Nephron progenitor cell (in vitro differentiated cells): Measurements from ENCODE around the gene RNF166.

Experiments
- DNase-seq: peaks from one replicate; pipeline ENCODE4 v3.0.0; 2021
- H3K27ac Mint-ChIP-seq: 2 replicates; pipeline ENCODE4 v1.8.0; 2021; ENCODE audit warnings: mild to moderate bottlenecking, moderate library complexity, mixed read lengths
- H3K27me3 Mint-ChIP-seq: 2 replicates; pipeline ENCODE4 v1.8.0; 2021; ENCODE audit warnings: mild to moderate bottlenecking, low read depth, mixed read lengths; ENCODE audit not compliant: poor library complexity
- H3K36me3 Mint-ChIP-seq: 2 replicates; pipeline ENCODE4 v1.8.0; 2021; ENCODE audit warnings: low read depth, mixed read lengths
- H3K4me1 Mint-ChIP-seq: 2 replicates; pipeline ENCODE4 v1.8.0; 2021; ENCODE audit warnings: mixed read lengths
- H3K4me3 Mint-ChIP-seq: 2 replicates; pipeline ENCODE4 v1.8.0; 2021; ENCODE audit warnings: mild to moderate bottlenecking, moderate library complexity, mixed read lengths
- H3K9me3 Mint-ChIP-seq: 2 replicates; pipeline ENCODE4 v1.8.0; 2021; ENCODE audit warnings: mild to moderate bottlenecking, moderate library complexity, mixed read lengths
- CTCF ChIP-seq: fragments of 200-600 bp; sonication (generic); IDR thresholded peaks from 2 replicates; pipeline ENCODE4 v1.5.0; 2021; ENCODE audit warnings: antibody characterized with exemption

Gene RNF166

DNA sequence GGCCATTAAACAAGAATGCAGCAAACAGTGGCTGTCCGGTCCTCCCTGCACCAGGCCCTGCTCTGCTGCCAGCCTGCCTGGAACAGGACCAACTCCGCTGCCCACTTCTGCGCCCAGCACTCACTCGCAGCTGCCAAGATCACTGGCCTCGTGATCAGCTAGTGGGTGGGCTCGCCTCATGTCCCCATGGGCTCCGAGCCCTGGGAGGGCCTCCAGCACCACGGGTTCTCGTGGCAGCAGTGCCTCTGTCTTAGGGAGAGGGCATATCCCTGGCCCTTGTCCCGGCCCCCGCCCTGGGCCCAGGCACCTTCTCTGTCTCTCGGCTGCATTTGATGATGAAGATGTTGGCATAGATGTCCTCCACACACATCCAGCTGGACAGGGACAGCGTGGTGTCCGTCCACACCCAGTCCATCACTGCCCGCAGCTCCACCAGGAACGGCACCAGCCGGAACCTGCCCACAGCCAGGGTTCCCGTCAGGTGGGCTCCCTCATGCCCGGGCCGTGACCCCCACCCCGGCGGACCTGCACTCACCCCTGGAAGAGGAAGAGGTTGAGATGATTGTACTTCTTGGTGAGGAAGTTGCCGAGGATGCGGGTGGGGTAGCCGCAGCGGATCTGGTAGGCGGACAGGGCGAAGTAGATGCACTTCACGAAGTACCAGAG lies 13.2 kb upstream of the RNF166 start:
- no peak overlapping the region for H3K4me3 Mint-ChIP-seq
- H3K36me3 Mint-ChIP-seq, result peaks cover 5% of the 10 kb centered on the region
- H3K27ac Mint-ChIP-seq, result no peak overlapping the region
- TF ChIP-seq CTCF, result no peak
- no peak for DNase-seq
- peaks cover 5% of the 10 kb centered on the region for H3K4me1 Mint-ChIP-seq
- no peaks in the 10 kb centered on the region for H3K27me3 Mint-ChIP-seq
- no peaks in the 10 kb centered on the region for H3K9me3 Mint-ChIP-seq

DNA sequence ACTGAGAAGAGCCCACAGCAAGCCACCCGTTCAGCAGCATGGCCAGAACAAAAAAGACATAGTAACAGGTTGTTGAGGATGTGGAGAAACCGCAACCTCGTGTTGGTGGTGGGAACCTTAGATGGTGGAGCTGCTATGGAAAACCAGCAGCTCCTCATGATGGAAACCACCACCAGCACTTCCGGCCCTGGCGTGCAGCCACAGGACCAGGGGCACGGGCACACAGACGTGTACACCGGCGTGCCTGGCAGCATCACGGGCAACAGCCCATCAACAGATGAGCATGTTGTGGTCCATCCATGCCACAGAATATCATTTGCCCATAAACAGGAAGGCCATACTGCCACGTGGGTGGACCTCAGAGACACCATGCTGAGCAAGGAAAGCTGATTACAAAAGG lies 12.0 kb upstream of the RNF166 start:
- DNase-seq, result no peak

DNA sequence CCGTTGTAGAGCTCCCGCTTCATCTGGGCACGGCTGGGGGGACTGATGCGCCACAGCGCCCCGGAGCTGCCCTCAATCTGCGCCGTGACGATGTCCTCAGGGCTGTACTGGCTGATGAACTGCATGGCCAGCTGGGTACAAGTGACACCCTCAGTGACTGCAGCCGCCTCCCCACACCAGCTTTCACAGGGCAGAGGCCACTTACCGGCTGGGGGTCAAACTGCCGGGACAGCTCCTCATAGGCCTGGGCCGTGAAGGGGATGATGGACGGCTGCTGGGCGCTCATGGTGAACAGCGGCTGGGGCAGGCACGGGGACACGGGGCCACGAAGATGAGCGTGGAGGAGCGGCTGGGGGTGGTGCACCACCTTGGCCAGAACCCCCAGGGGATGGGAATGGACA lies 10.4 kb upstream of the RNF166 start:
- DNase-seq, result no peak
- peaks cover 5% of the 10 kb centered on the region for H3K36me3 Mint-ChIP-seq
- peaks cover 9% of the 10 kb centered on the region for H3K4me1 Mint-ChIP-seq
- TF ChIP-seq CTCF, result no peak
- no peaks in the 10 kb centered on the region for H3K27me3 Mint-ChIP-seq
- no peak overlapping the region for H3K4me3 Mint-ChIP-seq
- no peaks in the 10 kb centered on the region for H3K9me3 Mint-ChIP-seq
- no peak overlapping the region for H3K27ac Mint-ChIP-seq

More for the DNA sequence above, 12.0 kb upstream of the RNF166 start:
- H3K36me3 Mint-ChIP-seq, result peaks cover 5% of the 10 kb centered on the region
- H3K9me3 Mint-ChIP-seq, result no peaks in the 10 kb centered on the region
- H3K27me3 Mint-ChIP-seq, result no peaks in the 10 kb centered on the region
- TF ChIP-seq CTCF, result no peak
- H3K27ac Mint-ChIP-seq, result no peak overlapping the region
- peaks cover 5% of the 10 kb centered on the region for H3K4me1 Mint-ChIP-seq
- H3K4me3 Mint-ChIP-seq, result no peak overlapping the region

DNA sequence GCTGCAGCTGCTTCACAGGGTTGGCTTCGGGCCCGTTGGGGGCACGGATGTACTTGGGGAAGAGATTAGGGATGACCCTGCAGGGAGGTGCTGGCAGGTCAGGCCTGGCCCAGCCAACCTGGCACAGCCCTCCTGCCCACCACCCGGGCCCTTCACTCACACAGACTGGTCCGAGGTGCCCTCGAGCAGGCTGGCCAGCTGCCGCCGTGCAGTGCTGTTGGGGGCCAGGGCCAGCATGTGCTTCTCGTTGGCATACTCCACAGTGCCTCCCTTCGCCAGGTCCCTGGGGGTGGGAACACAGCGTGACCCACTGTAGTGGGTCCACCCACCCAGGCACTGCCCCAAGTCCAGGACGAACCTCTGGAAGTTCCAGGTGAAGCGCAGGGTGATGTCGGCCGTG lies 10.0 kb upstream of the RNF166 start:
- Mint-ChIP-seq H3K9me3 (no peaks in the 10 kb centered on the region), H3K27me3 (no peaks in the 10 kb centered on the region), H3K27ac (no peak overlapping the region), H3K4me1 (peaks cover 10% of the 10 kb centered on the region), H3K4me3 (no peak overlapping the region), H3K36me3 (peaks cover 5% of the 10 kb centered on the region)
- TF ChIP-seq CTCF, result no peak
- no peak for DNase-seq

GRCh38 chr16:88715312-88716190 lies 9.3 kb upstream of the RNF166 start:
- Mint-ChIP-seq H3K36me3 (peaks cover 5% of the 10 kb centered on the region), H3K27me3 (no peaks in the 10 kb centered on the region), H3K4me3 (no peak overlapping the region), H3K27ac (no peak overlapping the region), H3K4me1 (peaks cover 13% of the 10 kb centered on the region), H3K9me3 (no peaks in the 10 kb centered on the region)
- DNase-seq, result no peak
- TF ChIP-seq CTCF, result no peak
